Colon (tissue), 2 donors: ENCODE results near the gene COPS7B.
"Not testable (repeated sequence)": the region's sequence is repeated elsewhere in the genome, so short reads cannot be mapped to it uniquely, and the experiment has no call there.

ENCODE experiments used
- FAIRE-seq: peaks from 2 replicates; lab custom pipeline; 2012; peaks lifted over from hg19 to GRCh38; lab: Jason Lieb, UNC
- donor health status: control.
- donor health status: control.

COPS7B gene

DNA sequence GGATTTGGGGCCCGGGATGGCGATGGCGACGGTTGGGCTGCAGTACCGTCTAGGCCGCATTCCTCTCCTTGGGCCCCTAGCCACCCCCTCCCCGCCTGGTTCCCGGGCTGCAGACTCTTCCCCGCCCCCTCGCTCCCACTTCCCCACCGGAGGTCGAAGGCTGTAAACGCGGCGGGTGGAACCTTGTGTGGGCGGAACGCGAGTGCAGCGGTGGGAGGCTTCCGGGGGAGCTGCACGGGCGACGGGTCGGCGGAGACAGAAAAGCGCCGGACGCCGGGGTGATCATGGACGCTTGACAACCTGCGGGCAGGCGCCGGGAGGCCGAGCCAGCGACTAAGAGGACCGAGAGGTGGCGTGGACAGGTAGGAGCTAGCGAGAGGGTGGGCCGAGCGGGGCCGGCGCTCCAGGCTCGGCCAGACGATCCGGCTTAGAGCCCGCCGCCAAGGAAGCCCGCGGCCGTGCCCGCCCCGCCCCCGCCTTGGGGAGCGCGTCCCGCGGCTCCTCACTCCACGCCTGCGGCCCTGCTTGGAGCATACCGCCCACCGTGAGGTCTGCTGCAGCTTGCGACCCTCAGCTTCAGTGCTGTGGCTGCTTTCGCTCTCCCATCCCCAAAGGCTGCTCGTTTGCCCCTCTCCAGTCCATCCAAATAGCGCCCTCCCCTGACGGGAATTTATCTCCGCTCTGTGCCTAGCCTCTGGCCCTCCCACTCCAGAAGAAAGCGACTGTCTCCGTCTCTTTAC, at the start of gene COPS7B:
TSS of gene COPS7B (plus strand) at position 269 of the 740 bp plus-strand sequence. CDS start 2,126 bp downstream, outside the sequence.
- FAIRE-seq = no peak

DNA sequence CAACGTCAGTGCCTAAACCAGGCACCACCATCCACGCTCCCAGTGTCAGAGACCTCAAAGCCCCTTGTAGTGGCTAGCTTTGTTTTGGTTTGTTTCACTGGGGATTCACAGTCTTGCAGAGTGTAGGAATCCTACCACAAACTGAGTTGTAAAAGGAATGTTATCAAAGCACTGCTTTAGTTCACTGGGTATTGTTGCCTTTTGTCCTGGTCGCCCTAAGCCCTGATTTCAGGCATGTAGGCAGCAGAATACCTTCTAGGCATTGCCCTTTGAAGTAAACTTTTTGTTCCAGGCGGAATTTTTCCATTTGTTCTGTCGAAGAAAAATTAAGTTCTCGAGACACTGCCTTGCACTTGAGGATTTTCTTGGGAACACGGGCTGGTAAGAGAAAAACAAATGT, 48.5 kb upstream of the COPS7B start:
- FAIRE-seq = no peak

DNA sequence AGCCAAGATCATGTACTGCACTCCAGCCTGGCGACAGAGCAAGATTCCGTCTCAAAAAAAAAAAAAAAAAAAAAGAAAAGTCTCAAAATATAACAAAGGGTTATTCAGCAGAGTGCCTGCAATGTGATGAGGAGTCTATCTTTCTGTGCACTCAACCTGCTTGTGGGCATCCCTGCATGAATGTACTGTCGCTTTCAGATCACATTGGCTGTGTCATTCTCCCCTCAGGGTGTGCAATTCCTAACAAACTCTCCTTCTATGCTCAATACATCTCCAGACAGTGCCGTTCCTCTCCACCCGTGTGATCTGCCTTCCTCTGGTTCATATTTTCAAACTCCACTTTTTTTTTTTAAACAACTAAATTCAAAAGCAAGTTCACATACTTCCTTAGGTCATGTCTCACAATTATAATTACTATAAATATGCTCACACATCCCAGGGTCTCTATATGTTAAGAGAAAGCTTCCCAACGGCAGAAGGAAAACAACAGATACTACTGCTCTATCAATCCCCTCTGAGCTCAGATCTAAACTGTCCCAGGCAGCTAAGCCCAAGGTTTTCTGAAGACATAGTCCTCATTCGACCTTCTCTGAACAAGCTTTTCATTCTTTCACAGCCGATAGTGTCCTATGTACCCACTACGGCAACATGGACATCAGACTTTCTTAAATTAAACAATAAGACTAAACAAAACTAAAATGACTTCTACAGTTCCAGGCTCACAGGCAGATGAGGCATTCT, 42.7 kb upstream of the COPS7B start:
- FAIRE-seq = no peak

DNA sequence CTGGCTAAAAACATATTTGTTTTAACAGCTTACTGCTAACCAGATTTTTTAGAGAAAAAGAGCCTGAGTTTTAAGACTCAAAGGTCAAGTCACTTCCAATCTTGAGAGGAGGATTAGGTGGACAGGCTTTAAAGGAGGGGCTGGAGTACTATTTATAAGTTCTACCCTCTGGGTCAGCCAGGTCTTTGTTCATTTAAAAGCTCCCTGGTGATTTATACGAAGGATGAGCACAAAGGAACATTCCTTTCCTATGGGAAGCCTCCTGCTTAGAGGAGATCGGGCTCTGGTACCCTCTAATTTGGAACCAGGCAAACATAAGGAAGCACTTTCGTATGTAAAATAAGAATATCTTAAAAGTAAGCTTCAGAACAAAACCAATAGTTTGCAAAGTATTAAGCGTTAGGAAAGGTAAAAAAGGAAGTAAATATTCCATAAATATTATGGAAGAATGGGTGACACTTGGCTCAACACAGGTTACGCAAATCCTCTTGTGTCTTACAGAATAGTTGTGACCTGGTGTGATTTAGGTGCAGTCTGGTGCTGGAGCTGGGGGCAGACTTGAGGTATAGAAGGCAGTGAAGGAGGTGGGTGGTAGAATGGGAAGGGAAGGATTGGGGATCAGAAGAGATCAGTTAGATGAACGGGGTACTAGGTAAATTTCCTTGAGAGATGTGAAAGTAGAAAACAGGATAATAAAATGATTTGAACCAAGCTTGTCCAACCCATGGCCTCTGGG, 40.8 kb upstream of the COPS7B start:
- FAIRE-seq = no peak

DNA sequence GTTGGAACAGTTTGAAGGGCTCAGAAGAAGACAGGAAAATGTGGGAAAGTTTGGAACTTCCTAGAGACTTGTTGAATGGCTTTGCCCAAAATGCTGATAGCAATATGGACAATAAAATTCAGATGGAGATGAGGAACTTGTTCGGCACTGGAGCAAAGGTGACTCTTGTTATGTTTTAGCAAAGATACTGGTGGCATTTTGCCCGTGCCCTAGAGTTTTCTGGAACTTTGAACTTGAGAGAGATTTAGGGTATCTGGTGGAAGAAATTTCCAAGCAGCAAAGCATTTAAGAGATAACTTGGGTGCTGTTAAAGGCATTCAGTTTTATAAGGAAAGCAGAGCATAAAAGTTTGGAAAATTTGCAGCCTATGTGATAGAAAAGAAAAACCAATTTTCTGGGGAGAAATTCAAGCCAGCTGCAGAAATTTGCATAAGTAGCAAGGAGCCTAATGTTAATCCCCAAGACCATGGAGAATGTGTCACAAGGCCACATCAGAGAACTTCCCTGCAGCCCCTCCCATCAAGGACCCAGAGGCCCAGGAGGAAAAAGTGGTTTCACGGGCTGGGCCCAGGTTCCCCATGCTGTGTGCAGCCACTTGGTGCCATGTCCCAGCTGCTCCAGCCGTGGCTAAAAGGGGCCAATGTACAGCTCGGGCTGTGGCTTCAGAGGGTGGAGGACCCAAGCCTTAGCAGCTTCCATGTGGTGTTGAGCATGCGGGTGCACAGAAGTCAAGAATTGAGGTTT, 37.9 kb upstream of the COPS7B start:
- not testable (repeated sequence) for FAIRE-seq

DNA sequence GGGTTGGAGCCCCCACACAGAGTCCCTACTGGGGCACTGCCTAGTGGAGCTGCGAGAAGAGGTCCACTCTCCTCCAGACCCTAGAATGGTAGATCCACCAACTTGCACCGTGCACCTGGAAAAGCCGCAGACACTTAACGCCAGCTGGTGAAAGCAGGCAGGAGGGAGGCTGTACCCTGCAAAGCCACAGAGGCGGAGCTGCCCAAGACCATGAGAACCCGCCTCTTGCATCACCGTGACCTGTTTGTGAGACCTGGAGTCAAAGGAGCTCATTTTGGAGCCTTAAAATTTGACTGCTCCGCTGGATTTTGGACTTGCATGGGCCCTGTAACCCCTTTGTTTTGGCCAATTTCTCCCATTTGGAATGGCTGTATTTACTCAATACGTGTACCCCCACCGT, 37.2 kb upstream of the COPS7B start:
- FAIRE-seq = not testable (repeated sequence)

DNA sequence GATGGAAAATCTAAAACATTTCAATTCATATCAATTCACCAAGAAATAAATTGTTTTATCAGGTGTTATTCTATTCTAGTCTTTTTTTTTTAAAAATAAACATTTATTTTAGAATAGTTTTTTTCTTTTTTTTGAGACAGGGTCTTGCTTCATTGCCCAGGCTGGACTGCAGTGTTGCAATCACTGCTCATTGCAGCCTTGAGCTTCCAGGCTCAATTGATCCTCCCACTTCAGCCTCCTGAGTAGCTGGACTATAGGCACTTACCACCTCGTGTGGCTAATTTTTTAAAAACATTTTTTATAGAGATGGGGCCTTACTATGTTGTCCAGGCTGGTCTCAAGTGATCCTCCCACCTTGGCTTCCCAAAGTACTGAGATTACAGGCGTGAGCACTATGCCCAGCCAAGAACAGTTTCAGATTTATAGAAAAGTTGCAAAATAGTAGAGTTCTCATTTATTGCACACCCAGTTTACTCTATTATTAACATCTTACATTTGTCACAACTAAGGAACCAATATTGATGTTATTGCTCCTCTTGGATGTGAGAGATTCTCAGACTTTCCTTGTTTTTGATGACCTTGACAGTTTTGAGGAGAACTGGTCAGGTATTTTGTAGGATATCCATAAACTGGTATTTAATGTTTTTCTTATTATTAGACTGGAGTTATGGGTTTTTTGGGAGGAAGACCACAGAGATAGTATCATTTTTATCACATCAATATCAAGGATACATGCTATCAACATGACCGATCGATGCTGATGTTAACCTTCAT, 35.0 kb upstream of the COPS7B start:
- no peak for FAIRE-seq

DNA sequence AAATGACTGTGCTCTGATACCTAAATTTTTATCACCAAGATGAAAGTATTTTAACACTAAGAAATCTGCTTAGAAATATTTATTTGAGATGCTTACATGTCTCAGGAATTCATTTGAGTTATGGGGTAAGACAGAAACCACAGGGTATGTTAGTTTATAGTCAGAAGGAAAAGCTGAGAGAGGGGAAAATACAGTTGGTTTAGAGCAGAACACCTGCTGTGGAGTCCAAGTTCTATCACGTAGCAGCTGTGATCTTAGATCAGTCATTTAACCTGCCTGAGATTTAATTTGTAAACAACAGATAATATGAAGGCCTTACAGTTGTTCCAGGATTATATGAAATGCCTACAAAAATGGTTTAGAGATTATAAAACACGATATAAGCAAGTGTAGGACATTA, 34.2 kb upstream of the COPS7B start:
- no peak for FAIRE-seq

- no peak for FAIRE-seq
Measured at GRCh38 chr2:231761735-231762134, 24.5 kb upstream of the COPS7B start.

- no peak for FAIRE-seq
Measured at GRCh38 chr2:231764124-231764523, 22.1 kb upstream of the COPS7B start.

DNA sequence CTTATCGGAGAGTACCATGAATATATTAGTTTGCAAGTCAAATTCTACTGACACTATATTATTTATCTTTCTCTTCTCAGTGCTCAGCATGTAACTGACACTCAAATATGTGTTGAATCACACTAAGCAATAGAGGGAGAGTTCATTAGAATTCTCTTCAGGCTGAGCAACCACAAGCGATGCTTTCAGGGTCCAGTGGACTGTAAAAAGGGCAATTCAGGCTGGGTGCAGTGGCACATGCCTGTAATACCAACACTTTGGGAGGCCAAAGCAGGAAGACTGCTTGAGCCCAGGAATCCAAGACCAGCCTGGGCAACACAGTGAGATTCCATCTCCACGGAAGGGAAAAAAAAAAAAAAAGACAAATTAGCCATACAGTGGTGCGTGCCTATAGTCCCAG, 21.5 kb upstream of the COPS7B start:
- no peak for FAIRE-seq

DNA sequence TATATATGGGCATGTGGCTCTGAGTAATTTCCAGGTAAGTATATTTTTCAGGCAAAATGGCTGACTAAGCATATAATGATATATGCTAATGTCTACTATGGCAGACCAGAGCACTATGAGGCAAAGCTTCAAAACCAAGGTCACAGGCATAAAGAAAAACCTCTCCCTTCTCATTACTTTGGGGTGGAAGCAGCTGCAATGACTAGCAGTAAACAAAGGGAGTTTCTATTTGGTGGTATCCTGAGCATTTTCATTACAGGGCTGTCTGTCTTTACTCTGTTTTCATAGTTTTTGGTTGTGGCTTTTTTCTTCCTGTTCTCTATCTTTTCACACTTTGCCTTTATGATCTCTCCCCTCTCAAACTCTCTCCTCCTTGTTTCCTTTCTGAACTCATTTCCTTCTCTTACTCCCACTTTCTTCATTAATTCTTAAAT, 20.7 kb upstream of the COPS7B start:
- FAIRE-seq = no peak

DNA sequence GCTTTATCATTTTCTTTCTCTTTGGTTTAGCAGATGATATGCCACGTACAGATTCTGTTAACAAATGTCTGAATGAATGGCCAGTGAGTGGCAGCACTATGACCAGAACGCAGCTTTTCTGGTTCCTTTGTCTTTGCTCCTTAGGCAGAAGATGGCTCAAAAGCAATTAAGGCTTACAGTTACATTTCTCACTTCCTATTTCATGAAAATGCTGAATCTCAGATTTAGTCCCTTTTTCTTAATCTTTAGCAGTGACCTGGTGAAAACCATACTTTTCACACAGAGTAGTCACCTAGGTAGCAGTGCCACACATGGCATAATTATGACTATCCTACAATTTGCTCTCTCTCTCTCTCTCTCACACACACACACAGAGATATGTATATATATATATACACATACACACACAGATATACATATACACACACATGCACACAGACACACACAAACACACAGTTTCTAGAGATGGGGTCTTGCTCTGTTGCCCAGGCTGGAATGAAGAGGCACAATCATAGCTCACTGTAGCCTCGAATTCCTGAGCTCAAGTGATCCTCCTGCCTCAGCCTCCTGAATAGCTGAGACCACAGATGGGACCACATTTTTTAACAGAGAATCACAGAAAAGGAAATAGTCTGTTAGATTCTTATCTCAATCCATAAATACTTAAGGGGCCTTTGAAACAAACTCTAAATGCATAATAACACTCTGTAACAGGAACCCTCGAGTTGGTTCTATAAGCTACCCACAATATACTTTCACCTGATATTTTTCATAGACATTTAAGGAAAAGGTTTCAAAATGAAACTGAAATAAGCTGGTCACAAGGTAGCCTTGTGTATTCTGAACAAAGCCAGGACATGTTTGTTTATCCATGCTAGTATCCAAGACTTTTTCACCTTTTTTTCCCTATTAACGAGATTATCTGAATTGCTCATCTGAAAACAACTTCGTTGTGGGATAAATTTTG, 16.8 kb upstream of the COPS7B start:
- no peak for FAIRE-seq

- FAIRE-seq = no peak
Measured at GRCh38 chr2:231780123-231780908, 5.9 kb upstream of the COPS7B start.

DNA sequence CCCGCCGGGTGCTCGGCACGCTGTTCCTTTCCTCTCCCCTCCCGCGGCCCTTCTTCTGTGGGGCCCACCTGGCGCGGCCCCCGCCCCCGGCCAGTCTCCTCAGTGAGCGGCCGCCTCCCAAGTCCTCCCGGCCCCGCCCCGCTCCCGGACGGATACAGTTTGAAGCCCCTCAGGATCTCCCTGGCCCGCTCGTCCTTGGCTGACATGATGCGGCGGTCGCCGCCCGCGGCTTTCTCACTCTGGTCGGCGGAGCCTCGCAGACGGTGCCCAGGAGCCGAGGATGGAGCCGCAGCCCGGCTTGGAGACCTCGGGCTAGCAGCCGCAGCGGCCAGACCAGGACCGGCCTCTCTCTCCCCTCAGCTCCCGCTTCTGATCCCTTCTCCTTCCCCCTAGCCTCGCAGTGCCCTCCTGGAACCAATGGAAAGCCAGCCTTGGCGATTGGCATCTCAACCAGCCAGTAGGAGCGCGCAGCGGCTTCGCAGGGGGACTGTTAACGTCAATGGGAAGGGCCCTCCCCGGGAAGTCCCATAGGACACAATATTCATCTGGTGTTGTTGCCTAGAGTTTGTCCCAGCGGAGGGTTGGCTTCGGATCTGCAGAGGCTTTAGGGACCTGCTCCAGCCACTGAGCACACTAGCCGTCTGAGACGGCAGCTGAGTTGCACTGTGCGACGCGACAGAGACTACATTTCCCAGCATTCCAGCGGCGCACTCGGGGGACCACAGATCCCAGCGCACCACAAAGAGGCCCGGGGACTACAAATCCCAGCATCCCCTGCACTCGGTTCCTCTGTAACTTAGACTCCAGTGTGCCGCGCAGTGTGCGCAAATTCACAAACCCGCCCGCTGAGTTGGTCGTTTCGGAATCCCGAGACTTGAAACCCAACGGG, 5.1 kb upstream of the COPS7B start, which contains the start of gene PDE6D:
TSS of gene PDE6D (minus strand) at position 374 of the 889 bp plus-strand sequence. CDS start at position 206, 168 bp downstream.
- peak; percentile 18 for FAIRE-seq

DNA sequence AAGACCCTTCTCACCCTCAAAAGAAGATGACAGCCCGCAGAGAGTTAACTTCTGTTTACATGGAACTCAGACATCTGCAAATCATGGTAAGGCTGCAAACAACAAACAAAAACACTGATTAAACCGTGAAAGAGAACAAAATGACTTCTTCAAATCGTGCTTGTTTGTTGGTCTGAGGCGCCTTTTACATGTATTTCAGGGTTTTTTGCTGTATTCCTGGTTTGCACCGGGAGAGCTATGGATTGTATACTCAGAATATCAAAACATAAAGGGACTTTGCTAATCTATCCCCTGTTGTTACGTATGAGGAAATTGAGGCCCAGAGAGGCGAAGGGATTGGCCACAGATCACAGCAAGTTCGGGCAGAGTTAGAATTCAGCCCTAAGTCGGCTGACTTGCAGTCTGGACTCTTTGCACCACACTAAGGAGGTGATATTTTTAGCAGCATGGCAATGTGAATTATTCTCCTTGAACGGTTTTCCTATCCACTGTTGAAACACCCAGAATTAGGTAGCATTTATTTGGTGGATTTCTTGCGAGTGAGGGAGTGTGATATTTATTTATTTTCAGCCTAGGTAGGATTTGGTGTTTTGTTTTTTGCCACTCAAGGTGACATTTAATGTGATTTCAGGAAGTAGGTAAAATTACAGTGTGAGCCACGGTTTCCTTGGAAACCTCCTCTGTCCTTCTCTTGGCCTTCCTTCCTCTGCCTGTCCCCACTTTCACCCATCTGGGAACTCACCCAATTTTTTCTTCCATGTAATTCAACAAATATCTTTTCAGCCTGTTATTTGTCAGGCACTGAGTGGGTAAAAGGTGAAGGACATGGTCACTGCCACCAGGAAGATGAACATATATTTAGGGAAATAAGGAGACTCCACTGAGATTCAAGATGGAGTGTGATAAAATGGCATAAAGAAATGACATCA, 4.2 kb upstream of the COPS7B start:
- FAIRE-seq = no peak

DNA sequence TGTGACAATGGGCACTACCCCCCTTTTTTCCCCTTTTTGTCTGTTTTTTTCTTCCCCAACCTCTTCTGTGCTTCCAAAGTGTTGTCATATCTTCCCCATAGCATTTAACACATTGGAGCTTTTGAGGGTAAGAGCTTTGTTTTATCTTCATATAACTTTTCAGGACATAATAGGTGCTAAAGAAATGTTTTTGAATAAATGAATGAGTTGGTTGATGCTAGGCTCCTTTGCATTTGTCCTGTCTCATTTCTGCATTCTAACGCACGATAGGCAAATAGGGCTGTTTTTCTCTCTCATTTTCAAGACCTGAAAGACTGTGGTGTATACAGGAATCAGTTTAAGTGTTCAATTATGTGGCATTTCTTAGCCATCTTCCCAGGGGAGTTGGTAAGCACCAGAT, 832 bp upstream of the COPS7B start:
- no peak for FAIRE-seq
